Limb (tissue), 2 donors: ENCODE data around the gene TAF8.
A peak's percentile ranks its signal among the peaks of the same experiment; 100 is the strongest.

Experiments
- DNase-seq, 2 donors: peaks; one replicate each; pipeline ENCODE4 v3.0.0-alpha.2; 2016; ENCODE audit errors: extremely low spot score in 2 of 2

TAF8 gene

DNA sequence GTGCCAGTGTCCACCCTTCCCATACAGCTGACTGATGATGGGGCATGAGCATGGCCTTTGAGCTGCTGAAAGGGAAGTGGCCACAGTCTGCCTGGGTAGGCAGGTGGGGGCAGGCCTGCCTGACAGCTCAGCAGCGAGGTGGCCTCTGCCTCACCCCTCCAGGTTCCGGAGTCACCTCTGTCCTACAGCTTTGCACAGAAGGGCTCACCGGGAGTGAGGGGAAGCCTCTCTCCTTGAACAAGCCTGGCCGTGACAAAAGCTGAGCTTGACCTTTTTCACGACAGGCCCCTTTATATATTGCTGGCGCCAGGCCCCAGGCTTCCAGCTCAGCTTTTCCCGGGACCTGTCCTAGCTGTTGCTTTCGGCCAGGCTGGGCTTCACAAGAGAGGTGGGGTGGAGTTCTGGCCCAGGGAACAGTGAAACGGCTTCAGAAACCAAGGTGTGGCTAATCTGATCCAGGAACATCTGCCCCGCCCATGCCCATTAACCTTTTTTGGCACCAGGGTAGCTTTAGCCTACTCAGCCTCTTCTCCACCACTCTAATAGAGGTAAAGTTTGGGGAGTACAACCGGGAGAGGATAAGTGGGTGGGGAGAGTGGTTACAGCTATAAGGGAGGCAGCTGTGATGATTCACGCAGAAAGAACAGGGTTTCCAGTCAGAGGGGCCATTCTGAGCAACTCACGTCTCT is 49.2 kb downstream of the TAF8 start:
- no peak for DNase-seq

GRCh38 chr6:42100029-42100901 is 49.9 kb downstream of the TAF8 start:
- no peak for DNase-seq

GRCh38 chr6:42101186-42101657 is 50.9 kb downstream of the TAF8 start:
- DNase-seq: no peak

GRCh38 chr6:42103216-42103615 is 52.9 kb downstream of the TAF8 start:
- no peak for DNase-seq

DNA sequence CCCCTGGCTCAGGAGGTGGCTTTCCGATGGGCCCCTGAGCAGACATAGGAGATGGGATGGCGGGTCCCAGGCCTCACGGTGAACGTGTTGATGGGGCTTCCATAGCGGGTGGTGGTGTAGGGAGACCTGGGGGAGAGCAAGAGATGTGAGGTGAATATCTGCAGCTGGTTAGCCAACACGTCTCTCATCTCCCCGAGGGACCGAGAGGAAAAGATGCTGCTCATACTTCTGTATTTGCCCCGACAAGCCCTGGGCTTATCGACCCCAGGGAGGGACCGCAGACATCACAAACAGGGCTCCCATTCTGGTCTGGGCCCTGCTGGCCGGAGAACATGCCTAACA is 53.4 kb downstream of the TAF8 start:
- no peak for DNase-seq

DNA sequence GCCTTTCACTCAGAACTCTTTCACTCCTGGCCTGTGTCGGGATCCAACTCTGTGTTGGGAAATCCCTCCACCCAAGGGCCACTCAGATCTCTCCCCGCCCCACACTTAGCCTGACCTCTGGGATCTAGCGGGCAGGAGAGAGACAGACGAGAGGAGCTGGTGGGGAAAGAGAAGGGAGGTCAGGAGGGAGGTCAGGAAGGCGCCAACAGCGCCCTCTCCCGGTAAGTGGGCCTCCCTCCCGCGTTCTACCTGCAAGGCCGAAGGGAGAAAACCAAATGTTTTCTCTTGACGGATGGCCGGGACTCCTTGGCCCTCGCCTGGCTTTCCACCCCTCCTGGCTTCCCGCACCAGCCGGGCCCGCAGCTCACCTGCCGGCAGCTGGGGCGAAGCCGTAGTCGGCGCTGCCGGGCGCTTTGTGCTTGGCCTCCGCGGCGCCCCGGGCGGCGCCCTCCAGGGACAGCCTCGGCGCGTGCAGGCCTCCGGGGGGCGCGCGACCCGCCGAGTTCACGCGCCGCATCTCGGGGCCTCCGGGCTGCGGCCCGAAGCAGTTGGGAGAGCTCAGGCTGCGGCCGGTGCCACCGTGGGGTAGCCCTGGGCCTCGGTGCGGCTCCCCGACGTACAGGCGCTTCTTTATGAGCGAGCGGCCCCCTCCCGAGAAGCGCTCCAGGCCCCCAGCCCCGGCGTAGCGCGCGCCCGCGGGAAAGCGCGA is 53.9 kb downstream of the TAF8 start:
- peak; percentile 45 to 82 for DNase-seq

DNA sequence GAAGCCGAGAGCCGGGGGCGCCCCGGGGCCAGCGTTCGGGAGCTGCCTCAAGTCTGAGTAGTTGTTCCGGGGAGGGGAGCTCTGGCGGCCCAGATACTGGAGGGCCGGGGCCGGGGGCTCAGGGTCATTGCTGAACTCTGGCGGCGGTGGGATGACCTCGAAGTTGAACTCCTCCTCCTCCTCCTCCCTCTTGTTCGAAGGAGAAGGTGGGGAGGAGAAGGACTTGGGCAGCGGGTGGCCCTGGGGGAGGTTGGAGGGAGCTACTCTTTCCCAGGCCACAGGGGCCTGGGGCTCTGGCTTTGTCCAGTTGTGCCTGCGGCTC is 54.4 kb downstream of the TAF8 start:
- DNase-seq: no peak

DNA sequence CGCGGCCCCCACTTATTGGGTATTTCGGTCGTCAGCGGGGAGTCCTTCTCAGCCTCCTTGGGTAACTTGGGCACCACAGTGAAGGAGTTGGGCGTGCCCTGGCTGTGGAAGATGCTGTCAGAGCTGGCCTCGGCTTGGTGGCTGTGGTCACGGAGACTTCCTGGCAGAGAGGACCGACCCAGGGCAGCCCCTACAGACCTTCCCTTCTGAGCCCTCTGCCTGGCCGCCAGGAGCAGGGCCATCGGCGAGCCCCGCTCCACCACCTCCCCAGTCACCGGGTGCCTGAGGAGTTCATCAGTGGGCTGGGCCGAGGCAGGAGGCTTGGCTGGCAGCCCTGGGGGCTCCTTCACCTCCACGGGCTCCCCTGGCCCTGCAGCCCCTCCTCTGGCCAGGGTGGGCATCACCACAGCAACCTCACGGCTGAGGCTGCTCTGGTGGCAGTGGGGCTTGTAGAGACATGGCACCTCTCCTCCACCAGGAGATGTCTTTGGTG is 54.9 kb downstream of the TAF8 start:
- DNase-seq: no peak

- no peak for DNase-seq
Observed at GRCh38 chr6:42105709-42106108, 55.4 kb downstream of the TAF8 start.

GRCh38 chr6:42106112-42107023 is 56.0 kb downstream of the TAF8 start:
- no peak for DNase-seq

DNA sequence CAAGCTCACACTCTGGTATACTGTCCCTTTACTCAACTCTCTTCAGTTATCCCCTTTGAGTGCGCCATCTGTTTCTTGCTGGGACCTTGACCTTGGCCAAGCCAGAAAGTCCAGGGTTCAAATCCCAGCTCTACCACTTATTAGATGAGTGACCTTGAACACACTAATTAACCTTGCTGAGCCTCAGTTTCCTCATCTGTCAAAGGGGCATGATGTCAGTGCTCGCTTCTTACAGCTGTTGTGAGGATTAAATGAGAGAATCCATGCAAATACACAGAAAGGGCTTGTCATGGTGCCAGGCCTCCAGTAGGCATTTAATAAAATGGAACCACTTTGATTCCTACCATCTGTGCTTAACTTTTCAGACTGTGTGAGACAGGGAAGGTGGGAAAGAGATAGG is 57.7 kb downstream of the TAF8 start:
- no peak for DNase-seq

DNA sequence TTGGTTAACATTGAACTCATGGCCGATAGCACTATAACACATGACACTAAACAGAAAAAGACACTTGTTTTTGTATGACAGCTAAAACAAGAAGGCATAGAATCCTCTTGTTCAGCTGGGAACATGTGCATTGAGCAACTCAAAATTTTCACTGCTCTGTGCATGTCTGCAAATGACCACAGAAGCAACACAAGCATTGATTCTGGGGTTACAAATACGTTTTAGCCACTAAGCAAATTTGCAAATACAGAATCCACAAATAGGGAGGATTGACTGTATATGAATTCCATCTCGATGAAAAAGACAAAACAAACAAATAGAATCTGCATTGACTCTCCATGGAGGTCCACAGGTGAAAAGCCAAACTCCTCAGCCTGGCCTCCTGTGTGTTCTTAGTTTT is 60.4 kb downstream of the TAF8 start:
- DNase-seq: no peak

GRCh38 chr6:42112351-42112750 is 62.0 kb downstream of the TAF8 start:
- no peak for DNase-seq

DNA sequence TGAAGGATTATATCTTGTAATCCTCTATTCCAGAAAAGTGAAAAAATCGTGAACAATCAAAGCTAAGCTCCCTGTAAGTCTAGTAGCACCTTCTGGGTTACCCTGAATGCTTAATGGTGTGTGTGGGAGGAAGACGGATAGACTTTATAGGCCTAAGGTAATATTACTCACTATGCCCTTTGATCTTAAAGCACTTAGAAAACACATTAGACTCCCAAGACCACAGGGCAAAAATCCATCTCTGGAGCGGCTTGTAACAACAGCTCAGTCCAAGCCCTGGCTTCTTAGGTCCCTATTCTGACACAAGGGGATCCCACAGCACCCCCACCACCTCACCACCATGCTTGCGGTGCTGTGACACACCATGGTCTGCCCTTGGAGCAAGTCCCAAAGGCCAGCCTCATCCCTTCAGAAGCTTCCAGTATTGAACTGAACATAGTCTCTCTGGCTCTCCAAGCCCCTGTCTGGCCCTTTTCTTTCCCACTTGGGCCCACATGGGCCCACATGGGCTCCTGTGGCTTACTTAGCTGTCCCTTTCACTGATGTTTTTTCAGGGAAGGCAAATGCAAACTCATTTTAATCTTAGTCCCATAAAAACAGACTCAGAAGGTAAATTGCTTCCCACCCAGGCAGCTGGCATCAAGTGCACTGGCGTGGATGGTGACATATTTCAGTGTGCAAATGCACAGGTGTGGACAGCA is 63.8 kb downstream of the TAF8 start:
- no peak for DNase-seq

- no peak for DNase-seq
Observed at GRCh38 chr6:42117843-42118161, 67.5 kb downstream of the TAF8 start.

DNA sequence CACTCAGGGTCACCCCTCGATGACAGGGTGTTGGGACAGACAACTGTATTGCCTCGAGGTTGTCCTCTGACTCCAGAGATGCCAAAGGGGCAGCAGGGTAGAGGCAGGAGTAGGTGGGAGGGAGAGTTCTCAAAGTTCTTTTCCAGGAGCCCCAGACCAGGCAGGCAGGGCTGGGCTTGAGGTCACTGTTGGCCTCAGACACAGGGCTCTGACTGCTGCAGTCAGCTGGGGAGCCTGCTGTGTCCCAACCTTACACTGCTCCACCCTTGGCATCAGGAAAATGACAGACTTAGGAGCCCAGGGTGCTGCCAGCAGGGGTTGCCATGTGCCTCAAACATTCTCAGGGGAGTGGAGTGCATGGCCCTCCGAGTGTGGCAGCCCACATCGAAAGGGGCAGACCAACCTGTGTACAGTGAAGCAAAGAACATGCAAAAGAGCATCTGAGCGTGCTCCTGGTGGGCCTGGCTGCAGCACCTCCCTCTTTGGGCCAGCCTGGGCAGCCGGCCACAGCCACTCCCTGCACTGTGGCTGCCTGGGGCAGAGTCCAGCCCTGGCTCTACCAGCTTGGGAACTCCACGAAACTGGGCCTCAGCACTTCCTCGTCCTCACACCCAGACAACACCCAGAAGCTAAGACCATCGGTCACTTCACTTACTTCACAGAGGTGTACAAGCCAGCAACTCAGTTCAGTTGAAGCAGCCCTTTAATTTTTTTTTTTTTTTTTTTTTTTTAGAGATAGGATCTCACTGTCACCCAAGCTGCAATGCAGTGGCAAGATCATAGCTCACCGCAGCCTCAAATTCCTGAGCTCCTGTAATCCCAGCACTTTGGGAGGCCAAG is 68.1 kb downstream of the TAF8 start:
- DNase-seq: no peak

- no peak for DNase-seq
Observed at GRCh38 chr6:42120895-42121865, 70.9 kb downstream of the TAF8 start.

- no peak for DNase-seq
Observed at GRCh38 chr6:42123379-42124103, 73.2 kb downstream of the TAF8 start.
